Epithelial cell of proximal tubule (primary cell): ENCODE data around the gene GPR141. TPM values are rescaled to one million over a fixed set of nuclear protein-coding genes. Genes with fewer than 3 reads are reported as not detected.

Source experiments
- DNase-seq: peaks from one replicate; pipeline ENCODE4 v3.0.0-alpha.2; 2011; ENCODE audit warnings: low read depth
- H3K4me3 ChIP-seq: 2 replicates; pipeline ENCODE4 v1.5.1; 2011; ENCODE audit warnings: low read depth, mild to moderate bottlenecking, low read length
- total RNA-seq: library from RNA; depleted of rRNA; stranded (reverse); fragments of >200 nt; gene quantifications from 2 replicates; pipeline ENCODE4 v1.2.3, GENCODE V29; 2015
- TF ChIP-seq, protein P1 (sequence below): conservative IDR thresholded peaks from 2 replicates; pipeline ENCODE4 v1.5.1; 2012; ENCODE audit warnings: low read depth, mild to moderate bottlenecking, low read length

Gene GPR141
- total RNA-seq, 1 donor from 2014 or later: not detected

DNA sequence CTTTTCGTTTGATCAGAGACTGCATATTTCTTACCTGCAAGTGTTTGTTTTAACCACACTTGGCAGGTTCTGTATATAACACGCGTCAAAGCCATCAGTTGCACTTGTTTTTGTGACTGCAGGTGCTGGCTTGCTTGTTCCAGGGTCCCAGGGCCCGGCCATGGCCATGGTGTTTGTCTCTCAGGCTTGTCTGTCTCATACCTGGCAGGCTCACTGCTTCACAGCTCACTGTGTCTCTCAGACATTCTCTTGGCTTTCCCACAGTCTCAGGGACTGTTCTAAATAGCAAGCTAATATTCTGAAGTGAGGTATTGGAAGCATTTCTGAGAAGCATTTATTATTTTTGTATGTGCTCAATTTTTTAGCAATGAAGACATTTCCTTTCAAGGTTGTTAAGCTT lies 46.9 kb downstream of the GPR141 start:
- H3K4me3 ChIP-seq: no peak overlapping the region
- TF ChIP-seq, protein P1, sequence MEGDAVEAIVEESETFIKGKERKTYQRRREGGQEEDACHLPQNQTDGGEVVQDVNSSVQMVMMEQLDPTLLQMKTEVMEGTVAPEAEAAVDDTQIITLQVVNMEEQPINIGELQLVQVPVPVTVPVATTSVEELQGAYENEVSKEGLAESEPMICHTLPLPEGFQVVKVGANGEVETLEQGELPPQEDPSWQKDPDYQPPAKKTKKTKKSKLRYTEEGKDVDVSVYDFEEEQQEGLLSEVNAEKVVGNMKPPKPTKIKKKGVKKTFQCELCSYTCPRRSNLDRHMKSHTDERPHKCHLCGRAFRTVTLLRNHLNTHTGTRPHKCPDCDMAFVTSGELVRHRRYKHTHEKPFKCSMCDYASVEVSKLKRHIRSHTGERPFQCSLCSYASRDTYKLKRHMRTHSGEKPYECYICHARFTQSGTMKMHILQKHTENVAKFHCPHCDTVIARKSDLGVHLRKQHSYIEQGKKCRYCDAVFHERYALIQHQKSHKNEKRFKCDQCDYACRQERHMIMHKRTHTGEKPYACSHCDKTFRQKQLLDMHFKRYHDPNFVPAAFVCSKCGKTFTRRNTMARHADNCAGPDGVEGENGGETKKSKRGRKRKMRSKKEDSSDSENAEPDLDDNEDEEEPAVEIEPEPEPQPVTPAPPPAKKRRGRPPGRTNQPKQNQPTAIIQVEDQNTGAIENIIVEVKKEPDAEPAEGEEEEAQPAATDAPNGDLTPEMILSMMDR: no peak
- DNase-seq: no peak

DNA sequence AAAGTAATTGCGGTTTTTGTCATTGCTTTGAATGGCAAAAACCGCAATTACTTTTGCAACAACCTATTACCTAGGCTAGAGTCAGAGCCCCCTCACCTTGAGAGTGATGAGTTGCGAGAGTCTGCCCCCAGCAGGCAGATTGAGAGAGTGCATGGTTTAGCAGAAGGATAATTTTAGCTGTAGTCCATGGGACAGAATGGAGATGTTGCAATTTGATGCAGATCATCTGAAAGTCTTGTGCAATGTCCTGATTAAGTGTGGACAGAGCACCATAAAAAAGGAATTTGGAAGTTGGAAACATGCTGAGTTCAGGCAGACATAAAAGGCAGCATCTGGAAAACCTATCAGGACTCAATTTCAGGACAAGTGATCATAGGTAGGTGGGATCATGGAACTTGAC lies 48.7 kb downstream of the GPR141 start:
- DNase-seq: peak; percentile 23
- no peak overlapping the region for H3K4me3 ChIP-seq
- TF ChIP-seq, protein P1: peak; percentile 66

DNA sequence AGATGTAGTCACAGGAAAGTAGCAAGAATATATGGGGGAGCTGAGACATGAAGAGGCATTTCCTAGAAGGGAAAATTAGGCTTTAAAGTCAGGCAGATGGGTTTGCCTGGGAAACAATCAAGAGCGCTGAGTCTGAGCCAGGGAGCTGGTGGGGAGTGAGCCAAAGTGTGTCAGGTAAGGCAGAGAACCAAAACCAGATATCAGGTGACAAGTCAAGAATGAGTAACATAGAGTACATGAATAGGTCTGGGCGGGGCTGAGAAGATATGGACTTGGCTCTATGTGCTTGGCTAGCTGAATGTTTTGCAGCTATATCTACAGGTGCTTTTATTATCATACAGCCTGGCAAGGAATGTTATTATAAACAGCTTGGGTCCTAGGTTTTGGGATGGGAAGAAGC lies 49.3 kb downstream of the GPR141 start:
- no peak overlapping the region for H3K4me3 ChIP-seq
- TF ChIP-seq, protein P1: no peak
- no peak for DNase-seq

DNA sequence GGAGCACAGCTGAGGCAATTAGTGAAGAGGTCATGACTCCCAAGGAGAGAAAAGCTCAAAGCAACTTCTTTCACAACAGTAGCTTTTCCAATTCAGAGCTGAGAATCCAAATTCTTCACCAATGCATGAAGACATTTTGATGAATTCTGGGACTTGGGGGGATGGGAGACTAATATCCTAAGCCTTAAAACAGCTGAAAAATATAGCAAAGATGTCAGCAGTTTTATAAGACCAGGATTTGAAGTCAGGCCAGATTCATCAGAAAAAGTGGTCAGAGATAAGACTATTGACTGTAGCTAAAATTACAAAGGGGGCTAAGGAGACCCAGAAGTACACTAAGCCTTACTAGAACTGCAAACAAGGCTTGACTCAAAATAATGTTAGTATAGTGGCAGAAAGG lies 51.6 kb downstream of the GPR141 start:
- H3K4me3 ChIP-seq: no peak overlapping the region
- TF ChIP-seq, protein P1: no peak
- no peak for DNase-seq

DNA sequence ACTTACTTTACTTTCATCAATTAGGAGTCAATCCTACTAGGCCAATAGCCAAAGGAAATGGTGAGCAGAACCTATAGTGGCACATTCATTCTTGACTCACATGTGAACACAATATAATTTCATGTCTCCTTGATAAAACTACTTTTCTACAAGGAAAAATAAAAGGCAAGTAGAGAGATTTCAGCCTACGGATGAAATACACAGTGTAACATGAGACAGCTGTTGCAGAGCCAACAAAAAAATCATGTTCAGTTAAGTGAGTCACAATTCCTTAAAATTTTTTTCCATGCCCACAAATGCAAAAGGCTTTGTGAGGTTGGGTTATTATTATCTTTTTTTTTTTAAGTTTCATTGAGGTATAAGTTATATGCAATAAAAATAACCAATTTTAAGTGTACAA lies 54.8 kb downstream of the GPR141 start:
- no peak for DNase-seq
- TF ChIP-seq, protein P1: no peak
- H3K4me3 ChIP-seq: no peak overlapping the region

DNA sequence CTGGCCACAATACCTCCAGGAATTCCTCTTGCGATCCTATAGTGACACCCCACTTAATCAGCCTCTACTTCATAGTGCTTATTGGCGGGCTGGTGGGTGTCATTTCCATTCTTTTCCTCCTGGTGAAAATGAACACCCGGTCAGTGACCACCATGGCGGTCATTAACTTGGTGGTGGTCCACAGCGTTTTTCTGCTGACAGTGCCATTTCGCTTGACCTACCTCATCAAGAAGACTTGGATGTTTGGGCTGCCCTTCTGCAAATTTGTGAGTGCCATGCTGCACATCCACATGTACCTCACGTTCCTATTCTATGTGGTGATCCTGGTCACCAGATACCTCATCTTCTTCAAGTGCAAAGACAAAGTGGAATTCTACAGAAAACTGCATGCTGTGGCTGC lies 56.8 kb downstream of the GPR141 start:
- DNase-seq: no peak
- H3K4me3 ChIP-seq: no peak overlapping the region
- TF ChIP-seq, protein P1: no peak

DNA sequence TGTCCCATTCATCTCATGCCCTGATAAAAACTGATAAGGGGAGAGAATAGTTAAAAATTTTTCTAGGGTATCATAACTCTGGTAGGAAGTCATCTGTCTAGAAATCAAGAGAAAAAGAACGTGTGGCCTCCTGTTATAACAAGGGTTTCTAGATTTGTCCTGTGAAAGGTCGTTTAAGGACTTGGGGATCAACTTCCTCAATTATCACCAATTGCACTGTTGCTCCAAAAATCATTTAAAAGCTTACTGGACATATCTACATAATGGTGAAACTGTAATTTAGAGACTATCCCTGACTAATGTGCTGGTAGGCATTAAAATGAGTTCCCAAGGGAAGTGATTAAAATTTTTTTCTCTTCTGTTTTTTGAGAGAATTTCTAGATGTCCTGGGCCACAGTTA lies 58.2 kb downstream of the GPR141 start:
- no peak for DNase-seq
- H3K4me3 ChIP-seq: no peak overlapping the region
- TF ChIP-seq, protein P1: no peak
